Fibroblast of lung (primary cell): ENCODE data around the gene CISD3. TPM values are rescaled to one million over a fixed set of nuclear protein-coding genes. Genes with fewer than 3 reads are reported as not detected.

ENCODE experiments used
- DNase-seq, 2 donors: peaks; one replicate each; pipeline versions ENCODE4 v3.0.0 to v3.0.0-alpha.2; 2010; ENCODE audit warnings: low read depth in 2 of 2
- H2AFZ ChIP-seq: 2 replicates; pipeline ENCODE4 v1.5.1; 2012; ENCODE audit warnings: low read length, control low read depth, inconsistent platforms
- H3K27ac ChIP-seq: 2 replicates; pipeline ENCODE4 v1.5.1; 2011; ENCODE audit warnings: low read length, control low read depth; ENCODE audit not compliant: insufficient read depth
- H3K27me3 ChIP-seq: 2 replicates; pipeline ENCODE4 v1.5.1; 2011; ENCODE audit warnings: mild to moderate bottlenecking, low read length; ENCODE audit not compliant: control insufficient read depth, insufficient read depth
- H3K36me3 ChIP-seq: 2 replicates; pipeline ENCODE4 v1.5.1; 2011; ENCODE audit warnings: low read length; ENCODE audit not compliant: control insufficient read depth, insufficient read depth
- H3K4me1 ChIP-seq: 2 replicates; pipeline ENCODE4 v1.5.1; 2011; ENCODE audit warnings: low read length; ENCODE audit not compliant: control insufficient read depth, insufficient read depth; ENCODE audit errors: extremely low read depth
- H3K4me2 ChIP-seq: 2 replicates; pipeline ENCODE4 v1.5.1; 2011; ENCODE audit warnings: low read length, control low read depth; ENCODE audit not compliant: insufficient read depth; ENCODE audit errors: extremely low read depth
- H3K4me3 ChIP-seq, 4 experiments: fragments of 200-600 bp in 1 of 4; sonication (generic) in 1 of 4; replicated peaks in 1 of 4; 2 replicates each; pipeline ENCODE4 v1.5.1; 2011 to 2016; ENCODE audit warnings: low read length in 4 of 4, low read depth in 3 of 4, mild to moderate bottlenecking in 3 of 4, control low read depth in 2 of 4, inconsistent platforms in 1 of 4, mixed read lengths in 1 of 4; ENCODE audit not compliant: insufficient read depth in 1 of 4; ENCODE audit errors: control extremely low read depth in 1 of 4
- H3K79me2 ChIP-seq: 2 replicates; pipeline ENCODE4 v1.5.1; 2012; ENCODE audit warnings: mild to moderate bottlenecking, low read length, inconsistent platforms; ENCODE audit not compliant: control insufficient read depth, insufficient read depth
- H3K9ac ChIP-seq: 2 replicates; pipeline ENCODE4 v1.5.1; 2011; ENCODE audit warnings: mild to moderate bottlenecking, low read length, control low read depth; ENCODE audit not compliant: insufficient read depth
- H3K9me3 ChIP-seq: 2 replicates; pipeline ENCODE4 v1.5.1; 2012; ENCODE audit warnings: low read depth, low read length; ENCODE audit not compliant: control insufficient read depth, insufficient read depth
- H4K20me1 ChIP-seq: 2 replicates; pipeline ENCODE4 v1.5.1; 2011; ENCODE audit warnings: low read length; ENCODE audit not compliant: control insufficient read depth, insufficient read depth; ENCODE audit errors: extremely low read depth
- CTCF ChIP-seq, 2 donors: IDR thresholded peaks in 1 of 2; conservative IDR thresholded peaks in 1 of 2; 1 replicate in 1 of 2; 2 replicates in 1 of 2; pipeline ENCODE4 v1.5.1; 2011 to 2012; ENCODE audit warnings: low read length in 2 of 2, control low read depth in 1 of 2, inconsistent platforms in 1 of 2, low read depth in 1 of 2, mild to moderate bottlenecking in 1 of 2
- EZH2 ChIP-seq: IDR thresholded peaks from 2 replicates; pipeline ENCODE4 v1.5.1; 2012; ENCODE audit warnings: low read length, control low read depth, mild to moderate bottlenecking; ENCODE audit errors: missing control alignments
- polyA plus RNA-seq, 2 donors: library from polyadenylated mRNA; depleted of rRNA in 1 of 2; stranded (reverse) in 1 of 2; unstranded in 1 of 2; fragments of >200 nt; gene quantifications; 2 replicates each; pipeline ENCODE4 v1.2.1, GENCODE V29; 2011 to 2012; ENCODE audit warnings: missing spikeins in 1 of 2
- total RNA-seq: library from RNA; depleted of rRNA; stranded (reverse); fragments of >200 nt; gene quantifications from 2 replicates; pipeline ENCODE4 v1.2.1, GENCODE V29; 2014

Gene CISD3
- total and polyA plus RNA-seq, 2 donors (not counting 1 experiment from before 2014, with no cell fraction given): 4.0 to 5.7 TPM

GRCh38 chr17:38701504-38702165 lies 28.5 kb upstream of the CISD3 start:
- Histone ChIP-seq H3K4me3 (peak overlapping the region; percentile 55 to 81 (median 64)), H3K9me3 (no peaks in the 10 kb centered on the region), H3K4me2 (peak overlapping the region; percentile 90), H2AFZ (peak overlapping the region; percentile 66), H3K9ac (peak overlapping the region; percentile 63), H4K20me1 (no peaks in the 10 kb centered on the region), H3K79me2 (peaks cover under 1% of the 10 kb centered on the region), H3K36me3 (no peaks in the 10 kb centered on the region), H3K4me1 (peaks cover 6% of the 10 kb centered on the region), H3K27me3 (no peaks in the 10 kb centered on the region), H3K27ac (peak overlapping the region; percentile 51)
- peak in 1 of 2 donors; percentile 26 for DNase-seq
- TF ChIP-seq EZH2 (no peak), CTCF (conservative IDR thresholded peaks at IDR 0.05 in 1 of 2, IDR thresholded peaks at IDR 0.05 in 1 of 2; ENCODE audit: low read depth in 1 of 2, low read length in 2 of 2) (no peak)

GRCh38 chr17:38702166-38702915 lies 27.8 kb upstream of the CISD3 start:
- Histone ChIP-seq H3K9ac (peak overlapping the region; percentile 63), H3K36me3 (no peaks in the 10 kb centered on the region), H3K79me2 (peaks cover 2% of the 10 kb centered on the region), H3K27me3 (no peaks in the 10 kb centered on the region), H3K9me3 (no peaks in the 10 kb centered on the region), H2AFZ (peak overlapping the region; percentile 66), H4K20me1 (no peaks in the 10 kb centered on the region), H3K27ac (peak overlapping the region; percentile 70), H3K4me1 (peaks cover 9% of the 10 kb centered on the region), H3K4me3 (peak overlapping the region; percentile 60 to 81 (median 68)), H3K4me2 (peak overlapping the region; percentile 91)
- TF ChIP-seq CTCF (conservative IDR thresholded peaks at IDR 0.05 in 1 of 2, IDR thresholded peaks at IDR 0.05 in 1 of 2; ENCODE audit: low read depth in 1 of 2, low read length in 2 of 2): no peak
- no peak for TF ChIP-seq EZH2
- DNase-seq: peak; percentile 82 to 83

- no peaks in the 10 kb centered on the region for H3K9me3 ChIP-seq
- peak overlapping the region; percentile 34 for H3K9ac ChIP-seq
- H3K79me2 ChIP-seq: peaks cover 2% of the 10 kb centered on the region
- H4K20me1 ChIP-seq: no peaks in the 10 kb centered on the region
- DNase-seq: peak in 1 of 2 donors; percentile 6
- no peak for TF ChIP-seq CTCF (conservative IDR thresholded peaks at IDR 0.05 in 1 of 2, IDR thresholded peaks at IDR 0.05 in 1 of 2; ENCODE audit: low read depth in 1 of 2, low read length in 2 of 2)
- no peak for TF ChIP-seq EZH2
- H3K4me2 ChIP-seq: peak overlapping the region; percentile 91
- peak overlapping the region; percentile 68 to 81 (median 70) for H3K4me3 ChIP-seq
- H3K4me1 ChIP-seq: peaks cover 9% of the 10 kb centered on the region
- H3K27ac ChIP-seq: peak overlapping the region; percentile 70
- H3K27me3 ChIP-seq: no peaks in the 10 kb centered on the region
- H3K36me3 ChIP-seq: peaks cover 2% of the 10 kb centered on the region
- H2AFZ ChIP-seq: peak overlapping the region; percentile 9
These were observed 27.0 kb upstream of the CISD3 start for GRCh38 chr17:38702916-38703741.
